GM06990 (cell line): Measurements from ENCODE around the gene ST6GALNAC1.
"Not testable (repeated sequence)": the region's sequence is repeated elsewhere in the genome, so short reads cannot be mapped to it uniquely, and the experiment has no call there.

Source experiments
- DNase-seq: peaks from one replicate; pipeline ENCODE4 v3.0.0-alpha.2; 2011; ENCODE audit not compliant: insufficient read length; ENCODE audit errors: extremely low read depth
- H3K27me3 ChIP-seq: replicated peaks from 2 replicates; pipeline ENCODE4 v1.6.0; 2011; ENCODE audit warnings: low read length; ENCODE audit not compliant: control insufficient read depth, insufficient read depth
- H3K36me3 ChIP-seq: 2 replicates; pipeline ENCODE4 v1.5.1; 2011; ENCODE audit warnings: low read length; ENCODE audit not compliant: control insufficient read depth, insufficient read depth
- H3K4me3 ChIP-seq: replicated peaks from 2 replicates; pipeline ENCODE4 v1.5.1; 2011; ENCODE audit warnings: low read depth, mild to moderate bottlenecking, control low read depth, low read length
- TF ChIP-seq, protein P1 (sequence below): IDR thresholded peaks from 2 replicates; pipeline ENCODE4 v1.5.1; 2011; ENCODE audit warnings: low read length, control low read depth, mild to moderate bottlenecking, inconsistent platforms; ENCODE audit not compliant: insufficient read depth, poor library complexity, severe bottlenecking

Gene ST6GALNAC1

DNA sequence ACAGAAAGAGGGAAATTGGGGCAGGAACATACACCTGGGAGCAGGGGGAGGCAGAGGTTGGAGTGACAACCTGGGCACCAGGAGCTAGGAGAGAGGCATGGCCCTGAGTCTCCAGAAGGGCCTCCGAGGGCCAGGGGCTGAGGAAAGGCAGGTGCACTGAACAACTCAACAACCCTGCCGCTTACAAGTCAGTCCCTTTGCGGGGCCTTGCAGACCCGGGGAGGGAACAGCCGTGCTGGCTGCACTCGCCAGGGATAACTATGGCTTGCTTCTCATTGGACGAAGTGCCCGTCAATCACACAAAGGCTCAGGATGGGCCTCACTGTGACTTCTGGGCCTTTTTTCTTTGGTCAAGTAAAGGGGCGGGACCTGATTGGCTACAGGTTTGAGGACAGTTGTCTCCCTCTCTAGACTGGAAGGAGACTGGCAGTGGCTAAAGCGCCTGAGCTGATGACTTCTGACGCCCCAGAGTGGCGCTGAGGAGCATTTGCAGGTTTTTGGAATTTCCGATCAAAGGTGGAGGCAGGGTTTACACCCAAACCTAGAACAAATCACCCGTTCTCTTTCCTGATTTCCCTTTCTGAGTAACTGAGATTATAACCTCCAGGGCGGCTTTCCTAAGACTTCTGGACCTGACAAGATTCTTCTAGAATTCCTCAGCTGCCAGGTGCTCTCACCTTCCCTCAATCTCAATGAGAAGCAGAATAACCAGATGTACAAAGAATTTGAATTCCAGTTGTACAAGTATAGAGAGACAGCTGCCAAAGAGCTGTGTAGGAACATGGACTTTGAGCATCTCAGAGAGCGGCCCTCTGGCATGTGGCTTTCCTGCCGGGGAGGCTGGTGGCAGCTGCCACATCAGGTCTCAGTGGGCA, 30.3 kb downstream of the ST6GALNAC1 start:
- no peak for DNase-seq
- no peak overlapping the region for H3K4me3 ChIP-seq
- H3K36me3 ChIP-seq = no peaks in the 10 kb centered on the region
- TF ChIP-seq, protein P1, sequence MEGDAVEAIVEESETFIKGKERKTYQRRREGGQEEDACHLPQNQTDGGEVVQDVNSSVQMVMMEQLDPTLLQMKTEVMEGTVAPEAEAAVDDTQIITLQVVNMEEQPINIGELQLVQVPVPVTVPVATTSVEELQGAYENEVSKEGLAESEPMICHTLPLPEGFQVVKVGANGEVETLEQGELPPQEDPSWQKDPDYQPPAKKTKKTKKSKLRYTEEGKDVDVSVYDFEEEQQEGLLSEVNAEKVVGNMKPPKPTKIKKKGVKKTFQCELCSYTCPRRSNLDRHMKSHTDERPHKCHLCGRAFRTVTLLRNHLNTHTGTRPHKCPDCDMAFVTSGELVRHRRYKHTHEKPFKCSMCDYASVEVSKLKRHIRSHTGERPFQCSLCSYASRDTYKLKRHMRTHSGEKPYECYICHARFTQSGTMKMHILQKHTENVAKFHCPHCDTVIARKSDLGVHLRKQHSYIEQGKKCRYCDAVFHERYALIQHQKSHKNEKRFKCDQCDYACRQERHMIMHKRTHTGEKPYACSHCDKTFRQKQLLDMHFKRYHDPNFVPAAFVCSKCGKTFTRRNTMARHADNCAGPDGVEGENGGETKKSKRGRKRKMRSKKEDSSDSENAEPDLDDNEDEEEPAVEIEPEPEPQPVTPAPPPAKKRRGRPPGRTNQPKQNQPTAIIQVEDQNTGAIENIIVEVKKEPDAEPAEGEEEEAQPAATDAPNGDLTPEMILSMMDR = no peak
- H3K27me3 ChIP-seq = no peaks in the 10 kb centered on the region

DNA sequence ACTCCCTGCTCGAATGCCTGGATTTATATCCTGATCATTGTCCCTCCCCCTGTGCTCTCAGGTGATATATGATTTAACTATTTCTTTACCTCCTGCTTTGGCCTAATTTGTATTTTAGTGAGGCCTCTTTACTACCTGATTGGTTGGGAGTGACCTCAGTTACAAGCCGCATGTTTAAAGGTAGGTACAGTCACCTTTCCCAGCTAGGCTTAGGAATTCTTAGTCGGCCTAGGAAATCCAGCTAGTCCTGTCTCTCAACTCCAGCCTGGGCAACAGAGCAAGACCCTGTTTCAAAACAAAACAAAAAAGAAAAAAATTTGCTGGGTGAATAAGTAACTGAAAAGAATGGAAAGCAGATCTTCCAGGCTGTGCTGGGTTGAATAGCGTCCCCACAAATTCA, 31.1 kb downstream of the ST6GALNAC1 start:
- TF ChIP-seq, protein P1 = no peak
- DNase-seq = no peak
- Histone ChIP-seq H3K27me3 (no peaks in the 10 kb centered on the region), H3K4me3 (no peak overlapping the region), H3K36me3 (no peaks in the 10 kb centered on the region)

DNA sequence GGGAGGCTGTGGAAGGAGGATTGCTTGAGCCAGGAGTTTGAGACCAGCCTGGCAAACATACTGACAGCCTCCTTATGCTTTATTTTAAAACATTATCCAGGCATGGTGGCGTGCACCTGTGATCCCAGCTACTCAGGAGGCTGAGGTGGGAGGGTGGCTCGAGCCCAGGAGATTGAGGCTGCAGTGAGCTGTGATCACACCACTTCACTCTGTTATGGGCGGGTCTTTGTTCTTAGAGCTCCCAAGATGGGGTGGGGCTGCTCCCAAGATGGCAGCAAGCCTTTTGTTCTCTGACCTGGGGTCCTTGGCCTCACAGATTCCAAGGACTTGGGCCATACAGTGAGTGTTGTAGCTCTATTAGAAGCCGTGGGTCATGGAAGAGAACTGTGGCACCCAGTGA, 31.8 kb downstream of the ST6GALNAC1 start:
- DNase-seq = no peak
- no peaks in the 10 kb centered on the region for H3K36me3 ChIP-seq
- H3K27me3 ChIP-seq = no peaks in the 10 kb centered on the region
- TF ChIP-seq, protein P1 = no peak
- no peak overlapping the region for H3K4me3 ChIP-seq

DNA sequence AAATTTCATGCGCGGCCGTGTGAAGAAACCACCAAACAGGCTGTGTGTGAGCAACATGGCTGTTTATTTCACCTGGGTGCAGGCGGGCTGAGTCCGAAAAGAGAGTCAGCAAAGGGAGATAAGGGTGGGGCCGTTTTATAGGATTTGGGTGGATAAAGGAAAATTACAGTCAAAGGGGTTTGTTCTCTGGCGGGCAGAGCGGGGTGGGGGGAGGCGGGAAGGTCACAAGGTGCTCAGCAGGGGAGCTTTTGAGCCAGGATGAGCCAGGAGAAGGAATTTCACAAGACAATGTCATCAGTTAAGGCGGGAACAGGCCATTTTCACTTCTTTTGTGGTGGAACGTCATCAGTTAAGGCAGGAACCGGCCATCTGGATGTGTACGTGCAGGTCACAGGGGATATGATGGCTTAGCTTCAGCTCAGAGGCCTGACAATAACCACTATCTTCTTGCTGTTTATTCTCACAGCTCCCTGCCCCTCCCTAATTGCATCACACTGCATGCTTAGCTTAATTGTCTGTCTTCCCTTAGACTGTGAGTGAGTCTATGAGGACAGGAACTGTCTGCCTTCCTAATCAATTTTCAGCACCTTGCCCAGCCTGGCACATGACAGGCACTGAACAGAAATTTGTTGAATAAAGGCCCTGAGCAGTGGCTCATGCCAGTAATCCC, 32.3 kb downstream of the ST6GALNAC1 start:
- not testable (repeated sequence) for DNase-seq, H3K4me3 ChIP-seq, H3K36me3 ChIP-seq, H3K27me3 ChIP-seq

DNA sequence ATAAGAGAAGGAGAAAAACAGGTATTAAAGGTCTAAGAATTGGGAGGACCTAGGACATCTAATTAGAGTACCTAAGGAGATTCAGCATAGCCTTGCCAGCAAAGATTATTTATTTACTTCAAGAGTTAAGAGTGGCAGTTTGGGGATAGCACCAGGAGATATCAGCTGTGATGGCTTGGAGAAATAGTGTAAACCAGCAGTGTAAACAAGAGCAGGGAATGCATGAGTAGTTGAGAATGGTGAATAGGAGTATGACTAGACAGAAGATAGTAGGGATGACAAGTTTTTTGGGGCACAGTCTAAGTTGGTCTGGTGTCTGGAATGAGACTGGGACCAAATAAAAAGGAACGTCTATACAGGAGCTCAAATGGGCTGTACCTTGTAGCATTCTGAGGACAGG, 36.9 kb downstream of the ST6GALNAC1 start:
- DNase-seq, H3K36me3 ChIP-seq, H3K27me3 ChIP-seq, H3K4me3 ChIP-seq: not testable (repeated sequence)

DNA sequence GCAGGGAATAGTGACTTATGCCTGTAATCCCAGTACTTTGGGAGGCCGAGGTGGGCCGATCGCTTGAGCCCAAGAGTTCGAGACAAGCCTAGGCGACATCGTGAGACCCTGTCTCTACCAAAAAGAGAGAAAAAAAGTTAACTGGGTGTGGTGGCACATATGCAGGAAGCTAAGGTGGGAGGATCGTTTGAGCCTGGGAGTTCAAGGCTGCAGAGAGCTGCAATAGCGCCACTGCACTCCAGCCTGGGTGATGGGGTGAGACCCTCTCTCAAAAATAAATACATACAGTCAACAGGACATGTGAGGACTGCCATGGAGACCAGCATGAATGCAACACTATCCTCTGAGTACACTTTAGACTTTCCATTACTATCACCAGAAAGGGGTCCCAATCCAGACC, 42.5 kb downstream of the ST6GALNAC1 start:
- H3K4me3 ChIP-seq = no peak overlapping the region
- TF ChIP-seq, protein P1 = no peak

More for the DNA sequence above, 42.5 kb downstream of the ST6GALNAC1 start:
- H3K36me3 ChIP-seq = no peaks in the 10 kb centered on the region
- no peaks in the 10 kb centered on the region for H3K27me3 ChIP-seq
- no peak for DNase-seq
